GM20431 (cell line): Measurements from ENCODE around the gene ADI1.

ENCODE experiments used
- in situ Hi-C: fragments of 300-500 bp; cut with MseI, MboI; formaldehyde crosslinking; loops from one replicate; pipeline ENCODE4 v1.15.0; 2020; ENCODE audit warnings: low sequenced_read_pairs; ENCODE audit not compliant: unreplicated experiment

The ADI1 gene

GRCh38 chr2:3483227-3483985 lies 35.9 kb downstream of the ADI1 start:
- in situ Hi-C loops = no loop called here

- in situ Hi-C loops = no loop called here
These were observed 36.9 kb downstream of the ADI1 start for GRCh38 chr2:3482363-3482821.

GRCh38 chr2:3481736-3482362 lies 37.5 kb downstream of the ADI1 start:
- in situ Hi-C loops = no loop called here

- in situ Hi-C loops = no loop called here
These were observed 38.3 kb downstream of the ADI1 start for GRCh38 chr2:3481011-3481400.

GRCh38 chr2:3480352-3481010 lies 38.9 kb downstream of the ADI1 start:
- in situ Hi-C loops = no loop called here

DNA sequence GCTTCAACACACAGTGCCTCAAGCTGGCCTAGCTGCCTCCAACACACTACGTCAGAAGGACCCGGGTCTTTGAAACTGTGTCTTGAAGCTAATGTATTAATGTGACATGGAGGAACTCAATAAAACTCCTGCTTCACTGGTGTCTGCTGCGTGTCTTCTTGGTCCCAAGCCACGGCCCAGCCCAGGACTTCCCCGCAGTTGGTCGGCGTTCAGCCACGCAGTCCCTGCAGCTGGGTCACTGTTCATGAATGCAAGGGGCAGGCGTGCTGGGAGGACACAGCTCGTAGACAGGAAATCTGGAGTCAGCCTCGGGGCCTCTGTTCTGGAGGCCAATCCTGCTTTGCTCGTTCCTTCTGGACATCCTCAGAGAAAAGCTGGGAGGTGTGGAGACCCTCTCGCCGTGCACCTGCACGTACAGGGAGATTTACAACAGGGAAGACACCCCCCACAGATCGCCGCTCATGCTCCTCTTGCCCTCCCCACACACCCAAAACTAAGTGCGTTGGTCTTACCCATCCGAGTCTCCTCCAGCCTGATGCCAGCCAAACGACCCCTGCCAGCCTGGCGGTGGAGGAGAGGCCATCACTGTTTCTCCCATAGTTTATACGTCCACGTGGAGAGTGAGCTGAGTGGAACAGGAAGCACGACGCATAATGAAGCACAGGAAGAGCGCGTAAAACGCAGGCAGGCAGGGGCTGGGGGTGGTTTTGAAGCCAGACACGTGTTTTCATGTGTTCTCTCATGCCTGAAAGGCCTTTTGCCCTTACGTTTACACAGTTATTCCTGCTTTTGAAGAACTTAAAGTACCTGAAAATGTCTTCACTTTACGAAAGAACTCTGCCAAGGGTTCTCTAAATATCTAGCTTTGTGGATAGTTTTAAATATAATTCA lies 39.7 kb downstream of the ADI1 start:
- in situ Hi-C loops = no loop called here

- in situ Hi-C loops = no loop called here
These were observed 40.4 kb downstream of the ADI1 start for GRCh38 chr2:3478846-3479385.

DNA sequence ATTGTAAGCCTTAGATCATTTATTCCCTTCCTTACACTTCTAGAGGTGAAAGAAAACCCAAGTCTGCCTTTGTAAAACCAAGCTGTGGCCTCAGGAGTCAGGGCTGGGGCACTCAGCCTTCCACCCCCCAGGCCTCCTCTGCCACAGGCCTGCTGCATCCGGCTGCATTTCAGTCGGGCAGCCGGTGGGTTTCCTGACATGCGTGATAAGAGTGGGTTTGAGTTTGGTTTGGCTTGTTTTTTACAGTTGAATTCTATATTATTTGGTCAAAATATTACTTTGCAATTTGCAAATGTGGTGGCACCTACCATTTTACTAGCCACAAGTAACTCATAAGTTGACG lies 42.4 kb downstream of the ADI1 start:
- in situ Hi-C loops = no loop called here

- in situ Hi-C loops = no loop called here
These were observed 42.9 kb downstream of the ADI1 start for GRCh38 chr2:3476321-3476984.

- in situ Hi-C loops = no loop called here
These were observed 43.6 kb downstream of the ADI1 start for GRCh38 chr2:3475771-3476170.

GRCh38 chr2:3472966-3473365 lies 46.4 kb downstream of the ADI1 start:
- in situ Hi-C loops = no loop called here

DNA sequence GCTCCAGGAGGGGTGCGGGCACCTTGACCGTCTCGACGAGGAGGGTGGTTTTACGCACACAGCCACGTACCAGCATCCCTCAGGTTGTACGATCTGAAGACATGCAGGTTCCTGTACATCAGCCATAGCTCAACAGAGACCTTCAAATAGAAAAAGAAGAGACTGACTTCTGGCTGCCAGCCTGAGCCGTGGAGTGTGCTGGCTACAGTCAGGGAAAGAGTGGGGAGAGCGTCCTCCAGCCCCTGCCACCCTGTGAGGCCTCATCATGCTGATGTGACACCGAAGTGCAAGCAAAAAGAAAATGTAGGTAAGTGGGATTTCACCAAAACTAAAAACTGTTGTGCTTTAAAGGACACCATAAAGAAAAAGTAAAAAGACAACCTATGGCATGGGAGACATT lies 47.0 kb downstream of the ADI1 start:
- in situ Hi-C loops = no loop called here

GRCh38 chr2:3470856-3471737 lies 48.2 kb downstream of the ADI1 start:
- in situ Hi-C loops = no loop called here

GRCh38 chr2:3470166-3470651 lies 49.1 kb downstream of the ADI1 start:
- in situ Hi-C loops = no loop called here

DNA sequence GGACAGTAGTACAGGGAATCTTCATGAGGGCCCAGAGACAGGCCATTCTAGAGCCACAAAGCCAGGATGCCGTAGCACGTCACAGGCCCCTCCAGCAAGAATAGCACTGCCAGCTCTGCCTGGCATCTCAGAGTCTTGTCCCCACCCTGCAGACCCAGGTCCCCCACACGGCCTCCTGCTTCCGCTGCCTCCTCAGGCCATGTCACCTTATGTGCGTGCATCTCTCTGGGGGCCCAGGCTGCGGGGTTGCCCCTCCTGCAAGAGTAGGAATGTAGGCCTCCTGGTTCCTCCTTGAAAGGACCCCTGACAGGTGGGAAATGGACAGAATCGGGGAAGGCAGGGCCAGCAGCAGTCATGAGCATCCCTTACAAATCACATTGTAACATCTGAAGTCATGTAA lies 49.8 kb downstream of the ADI1 start:
- in situ Hi-C loops = no loop called here

- in situ Hi-C loops = no loop called here
These were observed 50.9 kb downstream of the ADI1 start for GRCh38 chr2:3468296-3468988.

DNA sequence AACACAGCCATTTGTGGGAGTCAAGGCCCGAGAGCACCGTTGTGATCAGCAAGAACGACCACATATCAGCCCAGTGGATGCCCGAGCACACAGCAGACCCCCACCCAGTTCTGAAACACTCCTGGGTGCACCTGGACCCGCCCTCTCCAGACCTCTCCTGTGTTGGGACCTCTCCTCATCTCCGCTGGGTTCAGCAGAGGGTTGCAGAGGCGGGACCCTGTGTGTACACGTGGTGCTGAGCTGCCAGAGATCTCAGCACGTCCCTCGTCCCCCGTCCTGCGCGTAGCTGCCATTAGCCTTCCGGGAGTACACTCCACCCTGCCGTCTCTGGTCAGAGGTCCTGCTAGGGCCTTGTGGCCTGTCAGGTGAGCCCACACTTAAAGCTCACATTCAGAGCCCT lies 51.7 kb downstream of the ADI1 start:
- in situ Hi-C loops = no loop called here

GRCh38 chr2:3466966-3467365 lies 52.4 kb downstream of the ADI1 start:
- in situ Hi-C loops = no loop called here
